Colonic mucosa (tissue), 4 donors: ENCODE results near the gene NR3C2. TPM values are rescaled to one million over a fixed set of nuclear protein-coding genes. Genes with fewer than 3 reads are reported as not detected.
"Not testable (repeated sequence)": the region's sequence is repeated elsewhere in the genome, so short reads cannot be mapped to it uniquely, and the experiment has no call there.

Experiments
- DNase-seq: peaks from one replicate; pipeline ENCODE4 v3.0.0-alpha.2; 2020
- H3K27ac ChIP-seq: fragments of 200-600 bp; one replicate; pipeline ENCODE4 v1.8.0; 2021
- H3K27me3 ChIP-seq: fragments of 200-600 bp; one replicate; pipeline ENCODE4 v1.8.0; 2021
- H3K36me3 ChIP-seq: fragments of 200-600 bp; one replicate; pipeline ENCODE4 v1.8.0; 2021
- H3K4me1 ChIP-seq: fragments of 200-600 bp; one replicate; pipeline ENCODE4 v1.8.0; 2021; ENCODE audit warnings: mild to moderate bottlenecking
- H3K4me3 ChIP-seq: fragments of 200-600 bp; one replicate; pipeline ENCODE4 v1.8.0; 2021
- H3K9ac ChIP-seq, 2 donors: one replicate each; pipeline ENCODE4 v1.7.0; 2013; ENCODE audit warnings: control low read depth in 2 of 2, low read depth in 2 of 2, low read length in 2 of 2
- H3K9me3 ChIP-seq: fragments of 200-600 bp; one replicate; pipeline ENCODE4 v1.8.0; 2021
- intact Hi-C: fragments of 100-400 bp; cut with DNase I; formaldehyde crosslinking; loops from one replicate; pipeline ENCODE4 v1.14.1; 2022
- total RNA-seq, 2 donors: library from RNA; stranded (reverse); fragmentation: NEBNext Ultra II Directional in 1 of 2; extraction: Animal tissue kit (Norgen Biotek cat#: 25700) in 1 of 2; gene quantifications; one replicate each; pipeline ENCODE4 v1.2.1, GENCODE V29; 2021
- TF ChIP-seq, protein P1 (sequence below): fragments of 200-600 bp; IDR thresholded peaks from one replicate; pipeline ENCODE4 v1.8.0; 2022; ENCODE audit warnings: antibody characterized with exemption, mild to moderate bottlenecking
- donor health status: healthy.
- donor health status: DM: no; HTN: no; CAD: no.
- donor health status: DM: no; HTN: no; CAD: no.

The NR3C2 gene
- total RNA-seq, 2 donors from 2014 or later, result 74.8 to 96.0 TPM

DNA sequence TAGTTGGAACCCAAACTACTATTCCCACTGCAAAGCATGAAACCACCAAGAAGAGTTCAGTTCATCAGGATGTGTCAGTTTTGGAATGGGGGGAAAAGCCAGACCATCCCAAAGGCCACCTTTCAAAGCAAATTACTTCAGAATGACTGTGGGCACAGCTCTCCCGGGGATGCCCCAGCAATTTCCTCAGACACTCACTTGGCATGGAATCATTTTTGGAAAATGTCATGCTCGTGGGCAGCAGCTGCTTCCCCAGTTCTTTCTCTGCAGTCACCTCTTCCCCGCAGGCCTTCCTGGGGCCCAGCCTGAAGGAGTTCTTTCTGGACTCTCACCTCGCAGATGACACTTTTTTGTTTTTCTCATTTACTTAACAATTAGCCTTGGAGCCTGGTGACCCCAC, 350.3 kb downstream of the NR3C2 start:
- TF ChIP-seq, protein P1, sequence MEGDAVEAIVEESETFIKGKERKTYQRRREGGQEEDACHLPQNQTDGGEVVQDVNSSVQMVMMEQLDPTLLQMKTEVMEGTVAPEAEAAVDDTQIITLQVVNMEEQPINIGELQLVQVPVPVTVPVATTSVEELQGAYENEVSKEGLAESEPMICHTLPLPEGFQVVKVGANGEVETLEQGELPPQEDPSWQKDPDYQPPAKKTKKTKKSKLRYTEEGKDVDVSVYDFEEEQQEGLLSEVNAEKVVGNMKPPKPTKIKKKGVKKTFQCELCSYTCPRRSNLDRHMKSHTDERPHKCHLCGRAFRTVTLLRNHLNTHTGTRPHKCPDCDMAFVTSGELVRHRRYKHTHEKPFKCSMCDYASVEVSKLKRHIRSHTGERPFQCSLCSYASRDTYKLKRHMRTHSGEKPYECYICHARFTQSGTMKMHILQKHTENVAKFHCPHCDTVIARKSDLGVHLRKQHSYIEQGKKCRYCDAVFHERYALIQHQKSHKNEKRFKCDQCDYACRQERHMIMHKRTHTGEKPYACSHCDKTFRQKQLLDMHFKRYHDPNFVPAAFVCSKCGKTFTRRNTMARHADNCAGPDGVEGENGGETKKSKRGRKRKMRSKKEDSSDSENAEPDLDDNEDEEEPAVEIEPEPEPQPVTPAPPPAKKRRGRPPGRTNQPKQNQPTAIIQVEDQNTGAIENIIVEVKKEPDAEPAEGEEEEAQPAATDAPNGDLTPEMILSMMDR, result no peak
- Histone ChIP-seq H3K4me3 (no peak overlapping the region), H3K9me3 (no peaks in the 10 kb centered on the region), H3K9ac (no peak overlapping the region), H3K4me1 (no peaks in the 10 kb centered on the region), H3K27ac (no peak overlapping the region), H3K27me3 (no peaks in the 10 kb centered on the region), H3K36me3 (no peaks in the 10 kb centered on the region)
- no peak for DNase-seq
- intact Hi-C loops, result no loop called here

DNA sequence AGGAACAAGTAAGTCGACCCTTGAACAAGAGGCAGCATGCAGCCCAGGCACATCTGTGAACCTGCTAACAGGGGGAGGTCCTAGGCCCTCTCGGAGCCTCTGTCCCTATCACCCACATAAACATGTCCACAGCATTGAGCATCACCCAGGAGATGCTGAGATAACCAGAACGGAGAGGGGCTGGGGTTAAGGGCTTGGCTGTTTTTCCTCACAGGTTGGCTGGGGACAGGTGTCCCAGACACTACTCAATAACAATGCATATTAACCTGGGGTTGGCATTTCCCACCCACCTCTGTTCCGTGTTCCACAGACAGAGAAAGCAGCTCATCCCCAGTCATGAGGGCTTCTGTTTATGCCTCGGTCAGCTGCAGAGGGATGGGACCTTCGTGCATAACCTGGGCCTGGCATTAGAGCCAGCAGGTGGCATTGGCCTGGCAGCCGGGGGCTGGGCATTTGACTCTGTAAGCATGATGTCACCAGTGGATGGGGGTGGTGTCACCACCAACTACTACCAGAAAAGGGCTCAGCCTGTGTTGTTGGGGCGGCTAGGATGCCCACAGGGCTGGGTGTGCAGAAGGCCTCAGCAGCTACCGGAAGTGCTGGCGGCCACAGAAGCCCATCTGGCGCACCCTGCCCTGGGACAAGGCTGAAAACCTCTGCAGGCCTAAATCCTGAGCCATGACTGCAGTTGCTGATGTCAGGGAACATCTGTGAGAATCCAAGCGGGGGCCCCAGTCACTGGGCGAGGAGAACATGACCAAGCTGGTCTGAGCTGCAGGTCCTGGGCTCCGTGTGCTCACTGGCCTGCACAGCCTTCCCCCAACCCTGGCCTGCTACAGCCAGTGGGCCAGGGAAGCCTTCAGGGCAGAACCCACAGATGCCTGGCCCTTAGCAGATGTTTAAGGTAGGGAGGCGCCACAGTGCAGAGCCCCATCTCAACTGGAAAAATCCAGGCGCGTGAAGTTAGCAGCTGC, 351.4 kb downstream of the NR3C2 start:
- no peaks in the 10 kb centered on the region for H3K9me3 ChIP-seq
- intact Hi-C loops, result no loop called here
- H3K9ac ChIP-seq, result no peak overlapping the region
- no peaks in the 10 kb centered on the region for H3K36me3 ChIP-seq
- no peak overlapping the region for H3K4me3 ChIP-seq
- H3K27ac ChIP-seq, result no peak overlapping the region
- no peaks in the 10 kb centered on the region for H3K4me1 ChIP-seq
- no peaks in the 10 kb centered on the region for H3K27me3 ChIP-seq
- no peak for DNase-seq
- TF ChIP-seq, protein P1, result no peak

DNA sequence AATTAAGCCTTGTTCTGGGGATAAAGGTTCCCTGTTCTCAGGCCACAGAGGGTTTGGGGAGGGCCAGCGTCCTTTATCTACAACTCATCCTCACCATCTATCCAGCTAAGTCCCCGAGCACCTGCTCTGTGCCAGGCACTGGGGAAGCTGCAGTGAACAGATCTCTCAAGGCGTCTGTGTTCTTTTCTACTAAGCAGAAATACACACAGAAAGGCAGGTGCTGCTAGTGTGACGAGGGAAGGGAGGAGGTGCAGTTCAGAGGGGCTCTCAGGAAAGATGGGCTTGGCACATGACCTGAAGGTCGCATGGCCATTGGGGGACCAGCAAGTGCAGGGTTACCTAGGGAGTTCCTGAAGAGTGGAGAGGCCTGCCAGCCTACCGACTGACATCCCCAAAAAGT, 352.2 kb downstream of the NR3C2 start:
- no peaks in the 10 kb centered on the region for H3K9me3 ChIP-seq
- TF ChIP-seq, protein P1, result no peak
- no peaks in the 10 kb centered on the region for H3K36me3 ChIP-seq
- intact Hi-C loops, result no loop called here
- no peak overlapping the region for H3K27ac ChIP-seq
- H3K9ac ChIP-seq, result no peak overlapping the region
- no peak overlapping the region for H3K4me3 ChIP-seq
- H3K27me3 ChIP-seq, result no peaks in the 10 kb centered on the region
- no peak for DNase-seq
- no peaks in the 10 kb centered on the region for H3K4me1 ChIP-seq

DNA sequence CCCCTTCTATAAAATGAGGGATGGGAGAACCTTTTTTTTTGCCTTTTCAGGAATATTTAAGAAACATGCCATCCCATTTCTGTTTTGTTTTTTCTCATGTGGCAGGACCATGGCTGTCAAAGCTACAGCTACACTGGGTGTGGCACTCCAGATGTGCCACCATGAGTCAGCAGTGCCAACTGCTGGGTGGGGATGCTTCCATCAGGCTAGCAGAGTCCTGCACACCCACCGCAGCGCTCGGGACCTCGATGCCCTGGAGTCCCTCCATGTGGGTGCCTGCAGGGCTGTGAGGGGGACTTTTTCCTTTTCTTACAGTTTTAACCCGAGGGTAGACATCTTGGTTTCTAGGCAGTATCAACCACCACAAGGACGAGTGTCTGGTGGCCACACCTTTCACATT, 352.6 kb downstream of the NR3C2 start:
- intact Hi-C loops, result no loop called here
- no peak overlapping the region for H3K4me3 ChIP-seq
- H3K27ac ChIP-seq, result no peak overlapping the region
- H3K36me3 ChIP-seq, result no peaks in the 10 kb centered on the region
- no peak overlapping the region for H3K9ac ChIP-seq
- H3K27me3 ChIP-seq, result no peaks in the 10 kb centered on the region
- no peaks in the 10 kb centered on the region for H3K9me3 ChIP-seq
- peak; percentile 12 for DNase-seq
- TF ChIP-seq, protein P1, result no peak
- H3K4me1 ChIP-seq, result no peaks in the 10 kb centered on the region

DNA sequence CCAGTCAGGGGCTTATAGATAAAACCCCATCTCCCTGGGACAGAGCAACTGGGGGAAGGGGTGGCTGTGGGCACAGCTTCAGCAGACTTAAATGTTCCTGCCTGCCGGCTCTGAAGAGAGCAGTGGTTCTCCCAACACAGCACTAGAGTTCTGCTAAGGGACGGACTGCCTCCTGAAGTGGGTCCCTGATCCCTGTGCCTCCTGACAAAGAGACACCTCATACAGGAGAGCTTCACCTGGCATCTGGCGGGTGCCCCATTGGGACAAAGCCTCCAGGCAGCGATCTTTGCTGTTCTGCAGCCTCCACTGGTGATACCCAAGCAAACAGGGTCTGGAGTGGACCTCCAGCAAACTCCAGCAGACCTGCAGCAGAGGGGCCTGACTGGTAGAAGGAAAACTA, 359.1 kb downstream of the NR3C2 start:
- H3K4me1 ChIP-seq, H3K9me3 ChIP-seq, H3K36me3 ChIP-seq, H3K27ac ChIP-seq, H3K27me3 ChIP-seq, H3K9ac ChIP-seq, DNase-seq, H3K4me3 ChIP-seq, intact Hi-C loops: not testable (repeated sequence)

DNA sequence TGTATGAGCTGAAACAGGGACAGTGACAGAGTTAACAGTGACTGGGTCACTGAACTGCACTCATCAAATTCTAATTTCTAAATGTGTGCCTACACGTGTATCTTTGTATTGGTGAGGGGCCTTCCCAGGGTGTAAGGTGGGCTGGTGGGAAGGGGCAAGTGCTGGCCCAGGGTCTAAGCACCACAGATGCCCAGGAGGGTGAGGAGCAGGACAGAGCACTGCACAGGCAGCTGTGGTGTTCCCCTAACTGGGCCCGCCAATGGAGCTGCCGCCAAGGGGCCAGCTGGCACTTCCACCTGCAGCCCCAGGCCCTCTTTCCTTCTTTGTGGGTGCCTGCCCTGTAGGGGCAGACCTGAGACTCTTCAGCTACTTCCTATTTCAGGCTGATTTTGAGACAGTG, 360.5 kb downstream of the NR3C2 start:
- no peaks in the 10 kb centered on the region for H3K27me3 ChIP-seq
- H3K9ac ChIP-seq, result no peak overlapping the region
- intact Hi-C loops, result no loop called here
- H3K4me3 ChIP-seq, result no peak overlapping the region
- H3K9me3 ChIP-seq, result no peaks in the 10 kb centered on the region
- TF ChIP-seq, protein P1, result no peak
- DNase-seq, result no peak
- no peaks in the 10 kb centered on the region for H3K36me3 ChIP-seq
- H3K4me1 ChIP-seq, result no peaks in the 10 kb centered on the region
- no peak overlapping the region for H3K27ac ChIP-seq
